ENCODE results near the gene B4GALT5.

The B4GALT5 gene

GRCh38 chr20:49666911-49667310 is 46.8 kb downstream of the B4GALT5 start:
- no peak for TF ChIP-seq CTCF (IDR thresholded peaks at IDR 0.05; ENCODE audit: extremely low read depth, missing control alignments)
- DNase-seq (ENCODE audit: low spot score), result no peak

- no peak for DNase-seq (ENCODE audit: low spot score)
- no peak for TF ChIP-seq CTCF (IDR thresholded peaks at IDR 0.05; ENCODE audit: extremely low read depth, missing control alignments)
Measured at GRCh38 chr20:49665796-49666195, 47.9 kb downstream of the B4GALT5 start.

GRCh38 chr20:49664612-49665313 is 48.9 kb downstream of the B4GALT5 start:
- DNase-seq (ENCODE audit: low spot score), result no peak
- TF ChIP-seq CTCF (IDR thresholded peaks at IDR 0.05; ENCODE audit: extremely low read depth, missing control alignments), result no peak

- TF ChIP-seq CTCF (IDR thresholded peaks at IDR 0.05; ENCODE audit: extremely low read depth, missing control alignments), result no peak
- no peak for DNase-seq (ENCODE audit: low spot score)
Measured at GRCh38 chr20:49663112-49663511, 50.6 kb downstream of the B4GALT5 start.

GRCh38 chr20:49661560-49662329 is 51.9 kb downstream of the B4GALT5 start:
- TF ChIP-seq CTCF (IDR thresholded peaks at IDR 0.05; ENCODE audit: extremely low read depth, missing control alignments), result no peak
- no peak for DNase-seq (ENCODE audit: low spot score)

GRCh38 chr20:49660912-49661311 is 52.8 kb downstream of the B4GALT5 start:
- no peak for DNase-seq (ENCODE audit: low spot score)
- no peak for TF ChIP-seq CTCF (IDR thresholded peaks at IDR 0.05; ENCODE audit: extremely low read depth, missing control alignments)

- no peak for DNase-seq (ENCODE audit: low spot score)
- TF ChIP-seq CTCF (IDR thresholded peaks at IDR 0.05; ENCODE audit: extremely low read depth, missing control alignments), result no peak
Measured at GRCh38 chr20:49659056-49659455, 54.6 kb downstream of the B4GALT5 start.
